Measurements from ENCODE around the gene GPC1.

- TF ChIP-seq, protein P1, sequence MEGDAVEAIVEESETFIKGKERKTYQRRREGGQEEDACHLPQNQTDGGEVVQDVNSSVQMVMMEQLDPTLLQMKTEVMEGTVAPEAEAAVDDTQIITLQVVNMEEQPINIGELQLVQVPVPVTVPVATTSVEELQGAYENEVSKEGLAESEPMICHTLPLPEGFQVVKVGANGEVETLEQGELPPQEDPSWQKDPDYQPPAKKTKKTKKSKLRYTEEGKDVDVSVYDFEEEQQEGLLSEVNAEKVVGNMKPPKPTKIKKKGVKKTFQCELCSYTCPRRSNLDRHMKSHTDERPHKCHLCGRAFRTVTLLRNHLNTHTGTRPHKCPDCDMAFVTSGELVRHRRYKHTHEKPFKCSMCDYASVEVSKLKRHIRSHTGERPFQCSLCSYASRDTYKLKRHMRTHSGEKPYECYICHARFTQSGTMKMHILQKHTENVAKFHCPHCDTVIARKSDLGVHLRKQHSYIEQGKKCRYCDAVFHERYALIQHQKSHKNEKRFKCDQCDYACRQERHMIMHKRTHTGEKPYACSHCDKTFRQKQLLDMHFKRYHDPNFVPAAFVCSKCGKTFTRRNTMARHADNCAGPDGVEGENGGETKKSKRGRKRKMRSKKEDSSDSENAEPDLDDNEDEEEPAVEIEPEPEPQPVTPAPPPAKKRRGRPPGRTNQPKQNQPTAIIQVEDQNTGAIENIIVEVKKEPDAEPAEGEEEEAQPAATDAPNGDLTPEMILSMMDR (IDR thresholded peaks at IDR 0.05): no peak
- no peak for TF ChIP-seq POLR2A (IDR thresholded peaks at IDR 0.05)
These were observed 23.5 kb downstream of the GPC1 start for GRCh38 chr2:240458900-240459391.

Data from heart left ventricle (tissue), 13 donors.